ENCODE data around the gene BTF3L4.

- TF ChIP-seq EP300 (IDR thresholded peaks at IDR 0.05) (no peak), SMC3 (IDR thresholded peaks at IDR 0.05) (no peak), RCOR1 (IDR thresholded peaks at IDR 0.05; ENCODE audit: low read depth, low read length) (no peak), CTCF (IDR thresholded peaks at IDR 0.05) (no peak), POLR2A (IDR thresholded peaks at IDR 0.05; ENCODE audit: low read length) (no peak)
Measured at GRCh38 chr1:52008071-52008809, 47.9 kb upstream of the BTF3L4 start.
